ENCODE data around the gene CEACAM16. TPM values are rescaled to one million over a fixed set of nuclear protein-coding genes. Genes with fewer than 3 reads are reported as not detected.

CEACAM16 gene
- total and polyA plus RNA-seq, 4 donors, result 0.36 TPM; not detected in 3

DNA sequence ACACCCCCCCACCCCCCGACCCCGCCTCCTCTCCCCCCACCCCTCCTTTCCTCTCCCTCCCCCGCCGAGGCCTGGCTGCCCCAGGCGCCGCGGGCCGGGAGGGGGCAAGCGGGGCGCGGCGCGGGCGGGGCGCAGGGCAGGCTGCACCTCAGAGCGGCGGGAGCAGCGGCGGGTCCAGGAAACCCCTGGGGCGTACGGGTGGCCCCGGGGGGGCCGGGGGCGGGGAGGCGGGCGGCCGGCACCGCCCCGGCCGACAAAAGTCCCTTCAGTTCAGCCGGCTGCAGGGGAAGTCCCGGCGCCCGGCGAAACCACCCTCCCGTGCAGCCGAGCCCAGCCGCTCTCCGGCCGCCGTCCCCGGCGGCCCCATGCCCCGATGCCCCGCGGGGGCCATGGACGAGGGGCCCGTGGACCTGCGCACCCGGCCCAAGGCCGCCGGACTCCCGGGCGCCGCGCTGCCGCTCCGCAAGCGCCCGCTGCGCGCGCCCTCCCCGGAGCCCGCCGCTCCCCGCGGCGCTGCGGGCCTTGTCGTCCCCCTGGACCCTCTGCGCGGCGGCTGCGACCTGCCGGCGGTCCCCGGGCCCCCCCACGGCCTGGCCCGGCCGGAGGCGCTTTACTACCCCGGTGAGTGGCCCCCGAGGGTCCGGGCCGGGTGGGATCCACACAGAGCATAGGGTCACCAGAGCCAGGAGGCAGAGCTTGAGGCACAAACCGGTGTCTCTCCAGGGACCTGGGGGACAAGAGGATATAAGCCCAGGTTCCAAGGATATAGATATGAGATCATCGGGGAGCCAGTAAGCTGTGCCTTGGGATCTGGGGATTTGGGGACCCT, 49.7 kb downstream of the CEACAM16 start, which contains the start of gene BCL3:
TSS of gene BCL3 (plus strand) at position 283 of the 829 bp plus-strand sequence. CDS start at position 366, 83 bp downstream.
- DNase-seq (peak; percentile 87 to 91), ATAC-seq (ENCODE audit: low FRiP score) (peak; percentile 55)
- H3K9me3 ChIP-seq (ENCODE audit: control insufficient read depth, low read length), result no peaks in the 10 kb centered on the region
- no peaks in the 10 kb centered on the region for H3K36me3 ChIP-seq (ENCODE audit: control insufficient read depth in 1 of 2, insufficient read depth in 2 of 2, low read length in 1 of 2)
- no peaks in the 10 kb centered on the region for H3K4me1 ChIP-seq (ENCODE audit: control insufficient read depth in 1 of 2, insufficient read depth in 2 of 2, low read length in 2 of 2)
- intact Hi-C loops (cut with DNase I), result no loop called here
- no peaks in the 10 kb centered on the region for H3K27me3 ChIP-seq (ENCODE audit: control insufficient read depth in 1 of 2, insufficient read depth in 2 of 2, low read length in 1 of 2)
- H3K27ac ChIP-seq (ENCODE audit: low read depth in 1 of 2, low read length in 2 of 2), result peak within 1 kb of the TSS in 1 of 2 donors; percentile 97
- 1 to 2% methylated on average over 35 to 86 of the region's 88 CpGs for WGBS, 2 donors
- peak within 1 kb of the TSS; percentile 90 to 92 for H3K4me3 ChIP-seq (ENCODE audit: low read length in 2 of 2)

- no peaks in the 10 kb centered on the region for H3K9me3 ChIP-seq (ENCODE audit: control insufficient read depth, low read length)
- H3K27ac ChIP-seq (ENCODE audit: low read depth in 1 of 2, low read length in 2 of 2), result no peak overlapping the region
- no peaks in the 10 kb centered on the region for H3K36me3 ChIP-seq (ENCODE audit: control insufficient read depth in 1 of 2, insufficient read depth in 2 of 2, low read length in 1 of 2)
- no peaks in the 10 kb centered on the region for H3K4me1 ChIP-seq (ENCODE audit: control insufficient read depth in 1 of 2, insufficient read depth in 2 of 2, low read length in 2 of 2)
- intact Hi-C loops (cut with DNase I), result no loop called here
- 18 to 34% methylated on average over 1 of the region's 1 CpG for WGBS, 2 donors
- no peak for ATAC-seq (ENCODE audit: low FRiP score)
- H3K4me3 ChIP-seq (ENCODE audit: low read length in 2 of 2), result peak overlapping the region; percentile 90 to 92
- DNase-seq, result no peak
- no peaks in the 10 kb centered on the region for H3K27me3 ChIP-seq (ENCODE audit: control insufficient read depth in 1 of 2, insufficient read depth in 2 of 2, low read length in 1 of 2)
Measured at GRCh38 chr19:44749292-44749691, 50.3 kb downstream of the CEACAM16 start.

- intact Hi-C loops (cut with DNase I), result no loop called here
- WGBS, 2 donors, result 84 to 95% methylated on average over 10 of the region's 10 CpGs
- H3K36me3 ChIP-seq (ENCODE audit: control insufficient read depth in 1 of 2, insufficient read depth in 2 of 2, low read length in 1 of 2), result no peaks in the 10 kb centered on the region
- no peaks in the 10 kb centered on the region for H3K27me3 ChIP-seq (ENCODE audit: control insufficient read depth in 1 of 2, insufficient read depth in 2 of 2, low read length in 1 of 2)
- no peak overlapping the region for H3K27ac ChIP-seq (ENCODE audit: low read depth in 1 of 2, low read length in 2 of 2)
- DNase-seq (no peak), ATAC-seq (ENCODE audit: low FRiP score) (no peak)
- H3K4me1 ChIP-seq (ENCODE audit: control insufficient read depth in 1 of 2, insufficient read depth in 2 of 2, low read length in 2 of 2), result no peaks in the 10 kb centered on the region
- H3K9me3 ChIP-seq (ENCODE audit: control insufficient read depth, low read length), result no peaks in the 10 kb centered on the region
- no peak overlapping the region for H3K4me3 ChIP-seq (ENCODE audit: low read length in 2 of 2)
Measured at GRCh38 chr19:44749994-44750393, 51.0 kb downstream of the CEACAM16 start.

GRCh38 chr19:44752123-44752815, 53.3 kb downstream of the CEACAM16 start:
- no peak overlapping the region for H3K27ac ChIP-seq (ENCODE audit: low read depth in 1 of 2, low read length in 2 of 2)
- ATAC-seq (ENCODE audit: low FRiP score) (no peak), DNase-seq (no peak)
- H3K27me3 ChIP-seq (ENCODE audit: control insufficient read depth in 1 of 2, insufficient read depth in 2 of 2, low read length in 1 of 2), result no peaks in the 10 kb centered on the region
- H3K9me3 ChIP-seq (ENCODE audit: control insufficient read depth, low read length), result no peaks in the 10 kb centered on the region
- H3K4me3 ChIP-seq (ENCODE audit: low read length in 2 of 2), result no peak overlapping the region
- 79% methylated on average over 8 of the region's 8 CpGs for WGBS, 2 donors
- H3K36me3 ChIP-seq (ENCODE audit: control insufficient read depth in 1 of 2, insufficient read depth in 2 of 2, low read length in 1 of 2), result no peaks in the 10 kb centered on the region
- intact Hi-C loops (cut with DNase I), result no loop called here
- H3K4me1 ChIP-seq (ENCODE audit: control insufficient read depth in 1 of 2, insufficient read depth in 2 of 2, low read length in 2 of 2), result no peaks in the 10 kb centered on the region

GRCh38 chr19:44752816-44753625, 54.1 kb downstream of the CEACAM16 start:
- Histone ChIP-seq H3K4me3 (ENCODE audit: low read length in 2 of 2) (peak overlapping the region in 1 of 2 donors; percentile 17), H3K27me3 (ENCODE audit: control insufficient read depth in 1 of 2, insufficient read depth in 2 of 2, low read length in 1 of 2) (no peaks in the 10 kb centered on the region), H3K4me1 (ENCODE audit: control insufficient read depth in 1 of 2, insufficient read depth in 2 of 2, low read length in 2 of 2) (no peaks in the 10 kb centered on the region), H3K9me3 (ENCODE audit: control insufficient read depth, low read length) (no peaks in the 10 kb centered on the region), H3K36me3 (ENCODE audit: control insufficient read depth in 1 of 2, insufficient read depth in 2 of 2, low read length in 1 of 2) (no peaks in the 10 kb centered on the region), H3K27ac (ENCODE audit: low read depth in 1 of 2, low read length in 2 of 2) (peak overlapping the region in 1 of 2 donors; percentile 63)
- intact Hi-C loops (cut with DNase I), result no loop called here
- DNase-seq (peak; percentile 96 to 98), ATAC-seq (ENCODE audit: low FRiP score) (peak; percentile 69)
- WGBS, 2 donors, result 15% methylated on average over 16 to 18 of the region's 18 CpGs

DNA sequence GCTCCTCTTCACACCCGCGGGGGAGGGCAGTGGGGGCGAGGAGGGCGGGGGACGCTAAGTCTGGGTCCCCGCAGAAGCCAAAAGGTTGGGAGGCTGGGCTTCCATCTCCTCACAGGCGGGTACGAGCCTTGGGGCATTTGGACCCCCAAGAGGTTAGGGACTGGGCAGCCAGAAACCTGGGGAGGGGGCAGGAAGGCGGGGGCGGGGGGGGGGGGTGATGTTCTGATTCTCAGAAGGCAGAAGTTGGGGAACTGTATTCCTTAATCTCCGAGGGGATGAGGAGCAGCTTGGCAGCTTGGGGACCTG, 54.6 kb downstream of the CEACAM16 start:
- peak overlapping the region in 1 of 2 donors; percentile 17 for H3K4me3 ChIP-seq (ENCODE audit: low read length in 2 of 2)
- 1 to 2% methylated on average over 10 to 11 of the region's 11 CpGs for WGBS, 2 donors
- intact Hi-C loops (cut with DNase I), result no loop called here
- H3K9me3 ChIP-seq (ENCODE audit: control insufficient read depth, low read length), result no peaks in the 10 kb centered on the region
- H3K27me3 ChIP-seq (ENCODE audit: control insufficient read depth in 1 of 2, insufficient read depth in 2 of 2, low read length in 1 of 2), result no peaks in the 10 kb centered on the region
- ATAC-seq (ENCODE audit: low FRiP score) (no peak), DNase-seq (no peak)
- no peaks in the 10 kb centered on the region for H3K4me1 ChIP-seq (ENCODE audit: control insufficient read depth in 1 of 2, insufficient read depth in 2 of 2, low read length in 2 of 2)
- H3K36me3 ChIP-seq (ENCODE audit: control insufficient read depth in 1 of 2, insufficient read depth in 2 of 2, low read length in 1 of 2), result no peaks in the 10 kb centered on the region
- H3K27ac ChIP-seq (ENCODE audit: low read depth in 1 of 2, low read length in 2 of 2), result peak overlapping the region; percentile 63 to 66

DNA sequence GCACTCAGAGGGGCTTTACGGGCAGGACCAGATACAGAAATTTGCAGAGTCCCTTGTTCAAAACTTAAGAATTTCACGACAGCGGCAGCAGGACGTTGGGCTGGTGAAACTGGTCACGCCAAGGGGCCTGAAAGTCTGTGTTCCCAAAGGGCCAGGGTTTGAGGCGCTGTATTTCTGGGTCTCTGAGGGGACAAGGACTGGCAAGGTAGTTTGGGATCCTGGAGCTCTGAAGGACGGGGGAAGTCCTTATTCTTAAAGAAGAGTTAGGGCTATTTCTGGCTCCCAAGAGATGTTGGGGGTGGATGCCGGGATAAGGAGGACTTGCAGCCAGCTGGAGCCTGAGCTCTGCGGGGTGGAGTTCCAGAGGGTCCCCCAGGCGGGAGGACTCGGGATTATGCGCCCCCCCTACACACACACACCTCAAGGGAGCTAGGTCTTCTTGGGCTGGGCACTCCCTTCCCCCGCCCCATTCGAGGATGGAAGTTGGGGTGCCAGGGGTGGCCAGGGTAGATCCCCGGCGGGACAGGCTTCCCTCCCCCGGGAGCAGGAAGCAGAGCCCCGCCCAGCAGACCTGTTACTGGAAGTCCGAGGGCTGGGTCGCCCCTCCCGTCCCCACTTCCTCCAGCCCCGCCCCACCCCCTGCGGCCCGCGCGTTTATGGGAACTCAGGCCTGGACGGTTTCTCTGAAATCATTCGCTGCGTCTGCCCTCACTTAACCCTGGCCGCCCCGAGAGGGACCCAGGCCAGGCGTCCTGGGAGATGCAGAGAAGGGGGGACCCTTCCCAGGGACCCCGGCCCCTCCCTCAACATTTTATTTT, 55.2 kb downstream of the CEACAM16 start:
- intact Hi-C loops (cut with DNase I), result no loop called here
- DNase-seq, result peak; percentile 97 to 98
- 2% methylated on average over 32 to 33 of the region's 33 CpGs for WGBS, 2 donors
- H3K9me3 ChIP-seq (ENCODE audit: control insufficient read depth, low read length), result no peaks in the 10 kb centered on the region
- ATAC-seq (ENCODE audit: low FRiP score), result peak; percentile 73
- peak overlapping the region; percentile 18 to 66 for H3K27ac ChIP-seq (ENCODE audit: low read depth in 1 of 2, low read length in 2 of 2)
- peak overlapping the region; percentile 7 to 17 for H3K4me3 ChIP-seq (ENCODE audit: low read length in 2 of 2)
- H3K27me3 ChIP-seq (ENCODE audit: control insufficient read depth in 1 of 2, insufficient read depth in 2 of 2, low read length in 1 of 2), result no peaks in the 10 kb centered on the region
- no peaks in the 10 kb centered on the region for H3K4me1 ChIP-seq (ENCODE audit: control insufficient read depth in 1 of 2, insufficient read depth in 2 of 2, low read length in 2 of 2)
- no peaks in the 10 kb centered on the region for H3K36me3 ChIP-seq (ENCODE audit: control insufficient read depth in 1 of 2, insufficient read depth in 2 of 2, low read length in 1 of 2)

GRCh38 chr19:44754750-44755080, 55.8 kb downstream of the CEACAM16 start:
- Histone ChIP-seq H3K4me3 (ENCODE audit: low read length in 2 of 2) (no peak overlapping the region), H3K27ac (ENCODE audit: low read depth in 1 of 2, low read length in 2 of 2) (no peak overlapping the region), H3K27me3 (ENCODE audit: control insufficient read depth in 1 of 2, insufficient read depth in 2 of 2, low read length in 1 of 2) (no peaks in the 10 kb centered on the region), H3K9me3 (ENCODE audit: control insufficient read depth, low read length) (no peaks in the 10 kb centered on the region), H3K4me1 (ENCODE audit: control insufficient read depth in 1 of 2, insufficient read depth in 2 of 2, low read length in 2 of 2) (no peaks in the 10 kb centered on the region), H3K36me3 (ENCODE audit: control insufficient read depth in 1 of 2, insufficient read depth in 2 of 2, low read length in 1 of 2) (no peaks in the 10 kb centered on the region)
- 67 to 70% methylated on average over 11 of the region's 11 CpGs for WGBS, 2 donors
- DNase-seq, result no peak
- no peak for ATAC-seq (ENCODE audit: low FRiP score)
- intact Hi-C loops (cut with DNase I), result loop anchor here in 1 of 2 donors (5.0 kb wide), 1 partner anchor 32 kb away; no protein-coding TSS in a partner anchor
